GM12864 (cell line): ENCODE measurements around the gene LYRM9.

Experiments used
- DNase-seq: peaks from one replicate; pipeline ENCODE4 v3.0.0-alpha.2; 2011; ENCODE audit warnings: low read depth
- H3K4me3 ChIP-seq: 2 replicates; pipeline ENCODE4 v1.5.1; 2011; ENCODE audit warnings: mild to moderate bottlenecking, low read depth, low read length, control low read depth
- TF ChIP-seq, protein P1 (sequence below): IDR thresholded peaks from 2 replicates; pipeline ENCODE4 v1.5.1; 2011; ENCODE audit warnings: low read depth, mild to moderate bottlenecking, moderate library complexity, low read length, control low read depth, inconsistent platforms; ENCODE audit errors: missing control alignments

The LYRM9 gene

DNA sequence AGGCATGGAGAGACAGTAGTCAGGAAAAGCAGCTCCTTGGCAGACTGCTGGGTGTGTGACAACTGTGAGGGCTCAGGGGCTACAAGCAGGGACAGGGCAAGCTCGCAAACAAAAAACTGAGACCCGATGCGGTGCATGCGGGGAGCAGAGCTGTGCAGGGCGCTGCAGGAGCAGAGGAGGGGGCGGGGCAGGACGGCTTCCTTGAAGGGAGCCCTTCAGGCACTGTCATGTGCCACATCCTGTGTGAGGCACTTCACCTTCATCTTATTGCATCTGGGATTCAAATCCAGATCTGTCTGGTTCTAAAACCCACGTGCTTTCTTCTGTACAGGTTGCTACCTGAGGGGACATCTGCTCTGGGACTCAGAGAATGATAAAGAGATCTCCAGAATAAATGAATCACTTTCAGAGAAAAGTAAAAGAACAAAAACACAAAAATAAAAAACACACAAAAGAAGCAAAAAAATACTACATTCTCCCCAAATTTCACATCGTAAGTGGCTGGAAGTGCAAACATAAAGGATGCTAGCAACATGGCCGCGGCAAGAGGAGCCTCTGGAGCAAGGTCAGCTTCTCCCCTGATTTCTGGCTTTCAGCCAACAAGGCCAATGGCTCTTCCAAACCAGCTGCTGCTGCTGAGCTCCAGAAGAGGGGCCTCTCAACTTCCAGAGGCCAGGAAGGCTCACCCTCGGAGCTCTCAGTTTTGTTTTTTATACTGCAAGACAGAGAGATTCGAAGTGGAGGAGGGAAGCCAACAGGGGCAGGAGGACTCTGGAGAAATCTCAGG is 14.2 kb downstream of the LYRM9 start:
- no peak overlapping the region for H3K4me3 ChIP-seq
- TF ChIP-seq, protein P1, sequence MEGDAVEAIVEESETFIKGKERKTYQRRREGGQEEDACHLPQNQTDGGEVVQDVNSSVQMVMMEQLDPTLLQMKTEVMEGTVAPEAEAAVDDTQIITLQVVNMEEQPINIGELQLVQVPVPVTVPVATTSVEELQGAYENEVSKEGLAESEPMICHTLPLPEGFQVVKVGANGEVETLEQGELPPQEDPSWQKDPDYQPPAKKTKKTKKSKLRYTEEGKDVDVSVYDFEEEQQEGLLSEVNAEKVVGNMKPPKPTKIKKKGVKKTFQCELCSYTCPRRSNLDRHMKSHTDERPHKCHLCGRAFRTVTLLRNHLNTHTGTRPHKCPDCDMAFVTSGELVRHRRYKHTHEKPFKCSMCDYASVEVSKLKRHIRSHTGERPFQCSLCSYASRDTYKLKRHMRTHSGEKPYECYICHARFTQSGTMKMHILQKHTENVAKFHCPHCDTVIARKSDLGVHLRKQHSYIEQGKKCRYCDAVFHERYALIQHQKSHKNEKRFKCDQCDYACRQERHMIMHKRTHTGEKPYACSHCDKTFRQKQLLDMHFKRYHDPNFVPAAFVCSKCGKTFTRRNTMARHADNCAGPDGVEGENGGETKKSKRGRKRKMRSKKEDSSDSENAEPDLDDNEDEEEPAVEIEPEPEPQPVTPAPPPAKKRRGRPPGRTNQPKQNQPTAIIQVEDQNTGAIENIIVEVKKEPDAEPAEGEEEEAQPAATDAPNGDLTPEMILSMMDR = no peak
- no peak for DNase-seq

DNA sequence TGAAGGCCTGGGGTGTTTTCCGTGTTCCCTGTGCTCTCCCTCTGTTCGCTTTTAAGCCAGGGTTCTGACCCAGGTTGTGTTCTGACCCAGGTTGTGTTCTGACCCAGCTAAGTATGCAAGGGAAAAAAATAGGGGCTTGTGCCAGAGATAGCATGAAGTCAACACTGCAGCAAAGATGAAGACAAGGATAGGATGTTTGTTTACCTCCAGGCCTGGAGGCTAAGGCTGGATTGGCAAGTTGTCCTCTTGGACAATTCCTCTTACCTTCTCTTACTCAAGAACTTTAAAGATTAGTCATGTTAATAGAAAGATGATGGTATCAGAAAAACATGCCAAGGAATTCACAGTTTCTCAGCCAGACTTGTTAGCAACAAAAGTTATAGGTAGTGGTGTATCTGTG is 19.4 kb downstream of the LYRM9 start:
- TF ChIP-seq, protein P1 = no peak
- no peak for DNase-seq

DNA sequence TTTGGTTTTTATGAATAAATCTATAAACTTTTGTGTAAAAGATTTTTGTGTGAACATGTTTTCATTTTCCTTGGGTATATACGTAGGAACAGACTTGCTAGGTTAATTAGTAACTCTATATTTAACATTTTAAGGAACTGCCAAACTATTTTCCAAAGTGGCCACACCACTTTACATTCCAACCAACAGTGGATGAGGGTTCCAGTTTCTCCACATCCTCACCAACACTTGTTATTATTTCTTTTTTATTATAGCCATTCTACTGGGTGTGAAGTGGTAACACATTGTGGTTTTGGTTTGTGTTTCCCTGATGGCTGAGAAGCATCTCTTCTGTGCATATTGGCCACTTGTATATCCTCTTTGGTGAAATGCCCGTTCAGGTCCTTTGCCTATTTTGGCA is 20.0 kb downstream of the LYRM9 start:
- no peak for DNase-seq
- TF ChIP-seq, protein P1 = no peak
- no peak overlapping the region for H3K4me3 ChIP-seq

More for the DNA sequence above, 19.4 kb downstream of the LYRM9 start:
- H3K4me3 ChIP-seq = no peak overlapping the region

DNA sequence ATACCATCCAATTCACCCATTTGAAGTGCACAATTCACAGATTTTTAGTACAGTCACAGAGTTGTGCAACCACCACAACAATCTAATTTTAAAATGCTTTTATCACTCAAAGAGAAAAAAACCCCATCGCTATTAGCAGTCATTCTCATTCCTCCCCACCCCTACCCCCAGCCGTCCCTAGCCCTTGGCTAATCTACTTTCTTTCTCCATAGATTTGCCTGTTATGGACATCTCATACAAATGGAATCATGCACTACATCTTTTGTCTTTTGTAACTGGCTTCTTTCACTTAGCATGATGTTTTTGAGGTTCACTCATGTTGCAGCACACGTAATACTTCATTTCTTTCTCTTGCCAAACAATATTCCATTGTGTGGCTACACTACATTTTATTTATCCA is 20.4 kb downstream of the LYRM9 start:
- DNase-seq = no peak
- TF ChIP-seq, protein P1 = no peak
- no peak overlapping the region for H3K4me3 ChIP-seq

DNA sequence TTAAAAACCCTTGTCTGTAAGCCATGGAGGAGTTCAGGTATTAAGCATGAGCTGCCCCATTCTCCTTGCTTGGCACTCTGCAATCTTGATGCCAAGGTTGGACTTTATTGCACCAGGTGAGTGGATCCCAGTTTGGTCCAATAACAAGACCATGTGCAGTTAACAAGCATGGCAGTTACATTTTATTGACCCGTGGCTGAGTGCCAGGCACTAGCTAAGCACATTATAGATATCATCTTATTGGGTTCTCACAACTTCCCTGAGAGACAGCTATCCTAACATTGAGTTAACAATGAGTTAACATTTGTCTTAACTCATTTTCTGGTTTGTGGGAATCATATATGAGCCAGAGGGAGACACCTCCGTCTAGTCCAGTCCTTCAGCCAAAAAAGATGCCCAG is 21.8 kb downstream of the LYRM9 start:
- DNase-seq = no peak
- H3K4me3 ChIP-seq = no peak overlapping the region
- TF ChIP-seq, protein P1 = no peak

DNA sequence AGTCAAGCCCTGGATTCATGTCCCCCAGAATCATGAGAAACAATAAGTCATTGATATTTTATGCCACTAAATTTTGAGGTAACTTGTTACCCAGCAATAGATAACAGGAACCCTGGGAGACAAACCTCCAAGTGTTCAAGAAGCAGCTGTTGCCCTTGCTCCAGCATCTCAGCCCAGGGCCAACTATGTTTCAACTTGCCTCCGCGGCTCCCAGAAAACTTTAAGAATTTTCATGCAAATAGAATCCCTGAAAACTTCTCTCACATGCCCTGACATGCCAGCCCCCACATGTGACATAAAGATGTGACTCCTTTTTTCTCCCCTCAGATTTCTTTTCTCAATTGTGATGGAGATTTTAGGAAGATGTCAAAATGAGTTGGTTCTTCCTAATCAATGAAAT is 22.8 kb downstream of the LYRM9 start:
- TF ChIP-seq, protein P1 = no peak
- H3K4me3 ChIP-seq = no peak overlapping the region
- no peak for DNase-seq

DNA sequence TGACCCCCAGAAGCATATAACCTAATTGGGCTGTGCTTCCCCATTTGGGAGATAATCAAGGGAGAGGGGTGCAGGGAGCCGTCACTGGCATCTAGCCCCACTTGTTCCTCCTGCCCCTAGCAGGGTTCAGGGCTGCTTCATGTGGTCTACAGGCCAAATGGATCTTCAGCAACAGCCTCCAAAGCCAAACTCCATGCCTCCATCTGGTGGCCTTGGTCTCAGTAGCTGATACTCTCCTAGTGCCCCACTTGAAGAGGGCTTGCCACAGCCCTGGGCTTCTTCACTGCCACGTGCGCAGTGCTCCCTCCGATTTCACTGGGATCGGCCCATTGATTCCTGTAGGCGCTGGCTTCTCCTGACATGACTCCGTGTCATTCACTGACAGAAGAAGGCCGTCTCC is 24.6 kb downstream of the LYRM9 start:
- DNase-seq = no peak
- H3K4me3 ChIP-seq = no peak overlapping the region
- TF ChIP-seq, protein P1 = no peak
